Epithelial cell of esophagus (primary cell): Measurements from ENCODE around the gene SMARCD3.

Experiments
- DNase-seq: peaks from one replicate; pipeline ENCODE4 v3.0.0; 2010; ENCODE audit warnings: low read depth
- H3K4me3 ChIP-seq: 2 replicates; pipeline ENCODE4 v1.5.1; 2011; ENCODE audit warnings: mild to moderate bottlenecking, low read length, control low read depth
- CTCF ChIP-seq: IDR thresholded peaks from 2 replicates; pipeline ENCODE4 v1.5.1; 2011; ENCODE audit warnings: low read depth, mild to moderate bottlenecking, low read length, control low read depth, inconsistent platforms; ENCODE audit not compliant: insufficient read depth; ENCODE audit errors: missing control alignments

Gene SMARCD3

GRCh38 chr7:151276666-151277590 lies 28.4 kb upstream of the SMARCD3 start:
- no peak for TF ChIP-seq CTCF
- peak; percentile 68 for DNase-seq
- H3K4me3 ChIP-seq, result peak overlapping the region; percentile 34

GRCh38 chr7:151275813-151276577 lies 27.5 kb upstream of the SMARCD3 start:
- DNase-seq, result no peak
- no peak for TF ChIP-seq CTCF
- H3K4me3 ChIP-seq, result peak overlapping the region; percentile 34

- peak; percentile 18 for DNase-seq
- no peak overlapping the region for H3K4me3 ChIP-seq
- TF ChIP-seq CTCF, result no peak
These were observed 26.7 kb upstream of the SMARCD3 start for GRCh38 chr7:151274936-151275812.

- H3K4me3 ChIP-seq, result no peak overlapping the region
- no peak for TF ChIP-seq CTCF
- no peak for DNase-seq
These were observed 25.9 kb upstream of the SMARCD3 start for GRCh38 chr7:151274396-151274795.

- H3K4me3 ChIP-seq, result no peak overlapping the region
- no peak for DNase-seq
- TF ChIP-seq CTCF, result no peak
These were observed 25.3 kb upstream of the SMARCD3 start for GRCh38 chr7:151273651-151274390.

- TF ChIP-seq CTCF, result no peak
- no peak for DNase-seq
- no peak overlapping the region for H3K4me3 ChIP-seq
These were observed 24.4 kb upstream of the SMARCD3 start for GRCh38 chr7:151272877-151273276.
